ENCODE data around the gene SIGLEC11.
"Not testable (repeated sequence)": the region's sequence is repeated elsewhere in the genome, so short reads cannot be mapped to it uniquely, and the experiment has no call there.

DNA sequence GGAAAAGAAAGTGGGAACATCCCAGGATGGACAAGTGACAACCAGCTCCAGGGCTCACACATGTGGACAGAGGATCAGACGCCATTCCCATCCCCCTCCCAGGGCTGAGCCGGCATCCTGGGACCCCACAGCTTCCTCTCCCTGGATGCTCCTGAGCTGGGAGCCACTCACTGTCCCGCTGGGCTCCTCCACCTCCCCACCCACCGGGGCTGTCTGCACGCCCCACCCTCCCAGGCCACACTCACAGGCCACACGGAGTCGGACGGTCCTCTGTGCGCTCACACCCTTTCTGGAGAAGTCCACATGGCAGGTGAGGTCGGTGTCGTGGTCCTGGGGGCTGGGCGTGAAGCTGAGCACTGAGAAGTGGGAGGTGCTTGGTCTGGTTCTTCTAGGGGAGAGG is 1.1 kb downstream of the SIGLEC11 start:
- TF ChIP-seq, protein P1, sequence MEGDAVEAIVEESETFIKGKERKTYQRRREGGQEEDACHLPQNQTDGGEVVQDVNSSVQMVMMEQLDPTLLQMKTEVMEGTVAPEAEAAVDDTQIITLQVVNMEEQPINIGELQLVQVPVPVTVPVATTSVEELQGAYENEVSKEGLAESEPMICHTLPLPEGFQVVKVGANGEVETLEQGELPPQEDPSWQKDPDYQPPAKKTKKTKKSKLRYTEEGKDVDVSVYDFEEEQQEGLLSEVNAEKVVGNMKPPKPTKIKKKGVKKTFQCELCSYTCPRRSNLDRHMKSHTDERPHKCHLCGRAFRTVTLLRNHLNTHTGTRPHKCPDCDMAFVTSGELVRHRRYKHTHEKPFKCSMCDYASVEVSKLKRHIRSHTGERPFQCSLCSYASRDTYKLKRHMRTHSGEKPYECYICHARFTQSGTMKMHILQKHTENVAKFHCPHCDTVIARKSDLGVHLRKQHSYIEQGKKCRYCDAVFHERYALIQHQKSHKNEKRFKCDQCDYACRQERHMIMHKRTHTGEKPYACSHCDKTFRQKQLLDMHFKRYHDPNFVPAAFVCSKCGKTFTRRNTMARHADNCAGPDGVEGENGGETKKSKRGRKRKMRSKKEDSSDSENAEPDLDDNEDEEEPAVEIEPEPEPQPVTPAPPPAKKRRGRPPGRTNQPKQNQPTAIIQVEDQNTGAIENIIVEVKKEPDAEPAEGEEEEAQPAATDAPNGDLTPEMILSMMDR (conservative IDR thresholded peaks at IDR 0.05; ENCODE audit: low read depth, low read length) = not testable (repeated sequence)
- not testable (repeated sequence) for TF ChIP-seq EZH2 (IDR thresholded peaks at IDR 0.05; ENCODE audit: low read length, unreplicated experiment); EZH2phosphoT487 (IDR thresholded peaks at IDR 0.05; ENCODE audit: borderline replicate concordance, low read length)

All from PC-3 (cell line).